Measurements from ENCODE around the gene GPR151.

The GPR151 gene

GRCh38 chr5:146520731-146521130, 4.7 kb upstream of the GPR151 start:
- Histone ChIP-seq H3K4me3 (no peak overlapping the region), H3K9me3 (no peaks in the 10 kb centered on the region), H3K27me3 (no peaks in the 10 kb centered on the region), H3K4me1 (no peaks in the 10 kb centered on the region), H3K36me3 (no peaks in the 10 kb centered on the region), H3K27ac (no peak overlapping the region)
- intact Hi-C loops (cut with DNase I; ENCODE audit: low total_unique reads): no loop called here
- TF ChIP-seq, protein P1, sequence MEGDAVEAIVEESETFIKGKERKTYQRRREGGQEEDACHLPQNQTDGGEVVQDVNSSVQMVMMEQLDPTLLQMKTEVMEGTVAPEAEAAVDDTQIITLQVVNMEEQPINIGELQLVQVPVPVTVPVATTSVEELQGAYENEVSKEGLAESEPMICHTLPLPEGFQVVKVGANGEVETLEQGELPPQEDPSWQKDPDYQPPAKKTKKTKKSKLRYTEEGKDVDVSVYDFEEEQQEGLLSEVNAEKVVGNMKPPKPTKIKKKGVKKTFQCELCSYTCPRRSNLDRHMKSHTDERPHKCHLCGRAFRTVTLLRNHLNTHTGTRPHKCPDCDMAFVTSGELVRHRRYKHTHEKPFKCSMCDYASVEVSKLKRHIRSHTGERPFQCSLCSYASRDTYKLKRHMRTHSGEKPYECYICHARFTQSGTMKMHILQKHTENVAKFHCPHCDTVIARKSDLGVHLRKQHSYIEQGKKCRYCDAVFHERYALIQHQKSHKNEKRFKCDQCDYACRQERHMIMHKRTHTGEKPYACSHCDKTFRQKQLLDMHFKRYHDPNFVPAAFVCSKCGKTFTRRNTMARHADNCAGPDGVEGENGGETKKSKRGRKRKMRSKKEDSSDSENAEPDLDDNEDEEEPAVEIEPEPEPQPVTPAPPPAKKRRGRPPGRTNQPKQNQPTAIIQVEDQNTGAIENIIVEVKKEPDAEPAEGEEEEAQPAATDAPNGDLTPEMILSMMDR (IDR thresholded peaks at IDR 0.05): no peak
- DNase-seq: no peak

DNA sequence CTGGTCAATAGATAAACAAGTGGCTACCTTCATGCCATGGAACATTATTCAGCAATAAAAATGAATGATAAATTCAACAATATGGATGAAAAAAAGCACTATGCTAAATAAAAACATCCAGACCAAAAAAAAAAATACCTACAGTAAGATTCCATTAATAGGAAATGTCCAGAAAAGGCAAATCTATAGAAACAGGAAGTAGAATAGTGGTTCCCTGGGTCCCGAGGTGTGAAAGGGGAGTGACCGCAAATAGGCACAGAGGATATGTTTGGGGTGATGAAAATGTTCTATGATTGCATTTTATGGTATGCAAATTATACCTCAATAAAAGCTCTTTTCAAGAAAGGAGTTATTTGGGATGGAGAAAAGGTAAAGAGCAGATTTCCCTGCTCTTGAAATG, 3.6 kb upstream of the GPR151 start:
- Histone ChIP-seq H3K36me3 (no peaks in the 10 kb centered on the region), H3K9me3 (no peaks in the 10 kb centered on the region), H3K27ac (no peak overlapping the region), H3K4me1 (no peaks in the 10 kb centered on the region), H3K4me3 (no peak overlapping the region), H3K27me3 (no peaks in the 10 kb centered on the region)
- intact Hi-C loops (cut with DNase I; ENCODE audit: low total_unique reads): no loop called here
- TF ChIP-seq, protein P1 (IDR thresholded peaks at IDR 0.05): no peak
- no peak for DNase-seq

DNA sequence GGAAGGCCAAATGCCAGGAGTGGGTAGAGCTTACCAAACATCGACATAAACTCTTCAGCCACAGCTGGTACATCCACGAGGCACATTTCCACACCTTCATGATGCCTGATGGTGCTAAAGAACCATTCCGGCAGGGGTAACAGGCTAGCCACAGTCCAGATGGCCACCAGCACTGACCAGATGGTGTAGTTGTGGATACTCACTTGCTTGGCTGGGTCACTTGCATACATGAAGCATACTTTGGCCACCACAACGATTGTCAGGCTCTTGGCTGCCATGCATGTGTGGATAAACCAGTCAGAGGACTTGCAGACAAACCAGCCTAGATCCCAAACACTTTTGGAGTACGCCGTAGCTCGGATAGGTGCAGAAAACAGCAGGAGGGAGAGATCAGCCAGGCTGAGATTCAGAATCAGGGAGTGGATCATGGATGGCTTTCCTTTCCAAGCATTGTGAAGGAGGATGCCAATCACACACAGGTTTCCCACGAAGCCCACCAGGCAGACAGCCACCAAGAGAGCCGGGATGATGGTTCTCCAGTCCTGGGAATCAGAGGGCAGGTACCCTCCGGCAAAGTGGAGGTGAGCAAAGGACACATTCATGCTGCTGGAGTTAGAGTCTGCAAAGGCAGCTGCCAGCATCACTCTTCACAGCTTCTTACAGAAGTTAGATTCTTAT, 378 bp downstream of the GPR151 start:
- no peak overlapping the region for H3K27ac ChIP-seq
- no peaks in the 10 kb centered on the region for H3K27me3 ChIP-seq
- peaks cover 13 to 15% (median 14%) of the 10 kb centered on the region in 3 donors for H3K36me3 ChIP-seq
- no peaks in the 10 kb centered on the region for H3K4me1 ChIP-seq
- intact Hi-C loops (cut with DNase I; ENCODE audit: low total_unique reads): no loop called here
- no peaks in the 10 kb centered on the region for H3K9me3 ChIP-seq
- no peak overlapping the region for H3K4me3 ChIP-seq
- DNase-seq: no peak
- TF ChIP-seq, protein P1 (IDR thresholded peaks at IDR 0.05): no peak

DNA sequence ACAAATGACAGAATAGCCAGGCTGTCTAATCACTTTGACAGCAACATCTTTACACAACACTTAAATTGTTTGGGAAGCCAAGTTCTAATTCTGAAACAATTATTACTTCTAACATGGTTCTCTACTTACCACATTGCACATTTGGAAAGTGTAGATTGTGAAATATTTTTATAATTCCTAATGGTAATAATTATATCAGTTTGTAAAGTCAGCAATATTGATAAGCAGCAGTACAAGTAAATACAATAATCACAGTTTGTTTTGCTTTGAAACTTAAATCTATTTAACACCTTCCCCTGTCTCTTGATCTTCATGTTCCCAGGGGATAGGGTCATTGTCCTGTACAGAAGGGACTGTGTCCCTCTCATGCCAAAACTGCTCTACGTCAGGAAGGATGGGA, 1.4 kb downstream of the GPR151 start:
- no peaks in the 10 kb centered on the region for H3K9me3 ChIP-seq
- intact Hi-C loops (cut with DNase I; ENCODE audit: low total_unique reads): no loop called here
- TF ChIP-seq, protein P1 (IDR thresholded peaks at IDR 0.05): no peak
- no peak for DNase-seq
- no peaks in the 10 kb centered on the region for H3K27me3 ChIP-seq
- H3K36me3 ChIP-seq: peaks cover 24 to 26% (median 24%) of the 10 kb centered on the region in 3 donors
- no peaks in the 10 kb centered on the region for H3K4me1 ChIP-seq
- H3K4me3 ChIP-seq: no peak overlapping the region
- no peak overlapping the region for H3K27ac ChIP-seq

GRCh38 chr5:146513462-146513861, 2.5 kb downstream of the GPR151 start:
- TF ChIP-seq, protein P1 (IDR thresholded peaks at IDR 0.05): no peak
- H3K27ac ChIP-seq: no peak overlapping the region
- H3K27me3 ChIP-seq: no peaks in the 10 kb centered on the region
- H3K4me3 ChIP-seq: no peak overlapping the region
- peaks cover 32 to 35% (median 35%) of the 10 kb centered on the region in 3 donors for H3K36me3 ChIP-seq
- DNase-seq: no peak
- no peaks in the 10 kb centered on the region for H3K9me3 ChIP-seq
- intact Hi-C loops (cut with DNase I; ENCODE audit: low total_unique reads): no loop called here
- H3K4me1 ChIP-seq: no peaks in the 10 kb centered on the region
